ENCODE measurements around the gene RPLP2. TPM values are rescaled to one million over a fixed set of nuclear protein-coding genes. Genes with fewer than 3 reads are reported as not detected.

Gene RPLP2
- total and polyA plus RNA-seq, 2 donors (not counting 1 experiment from before 2014, with no cell fraction given) = 525 to 3,947 TPM

DNA sequence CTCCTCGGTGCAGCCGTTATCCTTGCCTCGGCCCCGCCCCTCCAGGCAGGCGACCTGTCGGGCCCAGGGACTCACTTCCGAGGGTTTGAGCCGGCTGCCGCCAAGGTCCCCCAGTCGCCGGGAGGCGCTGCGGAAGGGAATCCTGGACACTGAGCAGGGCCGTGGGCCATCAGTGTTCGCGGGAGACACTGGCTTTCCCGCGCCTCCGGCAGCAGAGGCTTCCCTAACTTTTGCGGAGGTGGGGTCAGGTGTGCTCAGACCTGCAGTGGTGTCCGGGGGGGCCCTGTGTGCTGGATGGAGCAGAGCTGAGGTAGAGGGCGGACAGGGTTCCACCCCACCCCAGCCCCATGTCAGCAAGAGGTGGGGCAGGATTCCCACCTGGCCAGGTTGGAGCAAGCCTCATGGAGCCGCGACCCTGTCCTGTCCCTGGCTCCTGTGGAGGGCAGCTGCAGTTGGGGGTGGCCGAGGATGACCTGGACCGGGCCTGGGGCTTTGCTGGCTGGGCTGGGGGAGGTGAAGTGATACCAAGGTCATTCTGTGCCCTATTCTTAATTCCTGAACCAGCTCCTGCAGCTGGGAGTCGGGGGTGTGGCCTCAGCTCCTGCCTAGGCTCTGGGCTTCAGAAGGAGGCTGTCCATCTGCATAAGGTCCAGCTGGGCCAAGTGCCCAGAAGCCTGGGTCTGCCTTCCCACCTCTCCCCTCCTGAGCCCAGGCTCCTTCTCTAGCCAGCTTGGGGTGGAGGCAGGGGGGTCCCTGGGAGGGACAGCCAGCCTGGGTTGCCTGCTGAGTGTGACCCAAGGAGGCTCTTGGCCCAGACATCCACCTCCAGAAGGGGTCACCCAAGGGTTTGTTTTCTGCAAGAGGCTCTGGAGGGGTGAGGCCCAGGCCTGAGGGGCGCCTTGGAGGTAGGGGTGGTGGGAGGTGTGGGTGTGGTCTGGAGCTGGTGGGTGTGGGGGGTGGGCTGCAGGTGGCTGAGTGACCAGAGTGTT is 41.3 kb downstream of the RPLP2 start:
- Histone ChIP-seq H3K4me2 (replicated peaks; ENCODE audit: low read depth, low read length, poor library complexity, severe bottlenecking) (no peak overlapping the region), H3K4me1 (ENCODE audit: control insufficient read depth in 2 of 2, insufficient read depth in 2 of 2, low read length in 2 of 2) (peaks cover 11 to 15% of the 10 kb centered on the region in 2 donors), H3K27ac (ENCODE audit: low read length in 2 of 2) (no peak overlapping the region), H3K9ac (ENCODE audit: low read length) (no peak overlapping the region), H3K9me3 (ENCODE audit: control extremely low read depth in 1 of 3, control insufficient read depth in 2 of 3, insufficient read depth in 1 of 3, low read length in 2 of 3) (no peaks in the 10 kb centered on the region), H3K36me3 (replicated peaks in 1 of 2; ENCODE audit: control extremely low read depth in 1 of 2, control insufficient read depth in 1 of 2, extremely low read depth in 1 of 2, insufficient read depth in 2 of 2, low read length in 1 of 2) (no peaks in the 10 kb centered on the region), H3K27me3 (replicated peaks in 1 of 4; ENCODE audit: control extremely low read depth in 1 of 4, control insufficient read depth in 3 of 4, insufficient read depth in 4 of 4, low read length in 3 of 4) (peaks cover 0 to 26% (median 6%) of the 10 kb centered on the region in 4 experiments), H4K20me1 (ENCODE audit: control insufficient read depth, insufficient read depth, low read length, poor library complexity, severe bottlenecking) (peaks cover 8% of the 10 kb centered on the region), H3K79me2 (ENCODE audit: control insufficient read depth, insufficient read depth, low read length) (no peaks in the 10 kb centered on the region), H3K4me3 (ENCODE audit: control extremely low read depth in 1 of 5, extremely low read depth in 1 of 5, insufficient read depth in 1 of 5, low read depth in 2 of 5, low read length in 4 of 5) (no peak overlapping the region), H2AFZ (ENCODE audit: insufficient read depth, low read depth, low read length, poor library complexity, severe bottlenecking) (no peak overlapping the region)
- TF ChIP-seq, protein P1, sequence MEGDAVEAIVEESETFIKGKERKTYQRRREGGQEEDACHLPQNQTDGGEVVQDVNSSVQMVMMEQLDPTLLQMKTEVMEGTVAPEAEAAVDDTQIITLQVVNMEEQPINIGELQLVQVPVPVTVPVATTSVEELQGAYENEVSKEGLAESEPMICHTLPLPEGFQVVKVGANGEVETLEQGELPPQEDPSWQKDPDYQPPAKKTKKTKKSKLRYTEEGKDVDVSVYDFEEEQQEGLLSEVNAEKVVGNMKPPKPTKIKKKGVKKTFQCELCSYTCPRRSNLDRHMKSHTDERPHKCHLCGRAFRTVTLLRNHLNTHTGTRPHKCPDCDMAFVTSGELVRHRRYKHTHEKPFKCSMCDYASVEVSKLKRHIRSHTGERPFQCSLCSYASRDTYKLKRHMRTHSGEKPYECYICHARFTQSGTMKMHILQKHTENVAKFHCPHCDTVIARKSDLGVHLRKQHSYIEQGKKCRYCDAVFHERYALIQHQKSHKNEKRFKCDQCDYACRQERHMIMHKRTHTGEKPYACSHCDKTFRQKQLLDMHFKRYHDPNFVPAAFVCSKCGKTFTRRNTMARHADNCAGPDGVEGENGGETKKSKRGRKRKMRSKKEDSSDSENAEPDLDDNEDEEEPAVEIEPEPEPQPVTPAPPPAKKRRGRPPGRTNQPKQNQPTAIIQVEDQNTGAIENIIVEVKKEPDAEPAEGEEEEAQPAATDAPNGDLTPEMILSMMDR (IDR thresholded peaks at IDR 0.05) = no peak
- no peak for TF ChIP-seq EZH2 (IDR thresholded peaks at IDR 0.05; ENCODE audit: borderline replicate concordance, insufficient read depth, low read depth, low read length, poor library complexity, severe bottlenecking)
- no peak overlapping the region for H3K27ac Mint-ChIP-seq
- CTCF ChIA-PET = no interaction called here
- ATAC-seq (ENCODE audit: low read depth) (no peak), DNase-seq (peak; percentile 39)
- H3K9me3 Mint-ChIP-seq (ENCODE audit: insufficient read depth) = no peaks in the 10 kb centered on the region
- 95% methylated on average over 28 of the region's 28 CpGs for WGBS (ENCODE audit: insufficient coverage)
- POLR2A ChIA-PET = no interaction called here
- peaks cover 3% of the 10 kb centered on the region for H3K27me3 Mint-ChIP-seq
- intact Hi-C loops (cut with micrococcal nuclease) = no loop called here
- H3K4me3 Mint-ChIP-seq = peak overlapping the region; percentile 57
- H3K4me1 Mint-ChIP-seq = peaks cover 6% of the 10 kb centered on the region

GRCh38 chr11:852762-853161 is 43.0 kb downstream of the RPLP2 start:
- peaks cover 3% of the 10 kb centered on the region for H3K27me3 Mint-ChIP-seq
- no peak for TF ChIP-seq EZH2 (IDR thresholded peaks at IDR 0.05; ENCODE audit: borderline replicate concordance, insufficient read depth, low read depth, low read length, poor library complexity, severe bottlenecking)
- TF ChIP-seq, protein P1 (IDR thresholded peaks at IDR 0.05) = no peak
- no peak overlapping the region for H2AFZ ChIP-seq (ENCODE audit: insufficient read depth, low read depth, low read length, poor library complexity, severe bottlenecking)
- no peak overlapping the region for H3K27ac Mint-ChIP-seq
- no peak overlapping the region for H3K27ac ChIP-seq (ENCODE audit: low read length in 2 of 2)
- no peak overlapping the region for H3K9ac ChIP-seq (ENCODE audit: low read length)
- H3K4me1 Mint-ChIP-seq = peaks cover 6% of the 10 kb centered on the region
- H3K27me3 ChIP-seq (replicated peaks in 1 of 4; ENCODE audit: control extremely low read depth in 1 of 4, control insufficient read depth in 3 of 4, insufficient read depth in 4 of 4, low read length in 3 of 4) = peaks cover 0 to 17% (median 5%) of the 10 kb centered on the region in 4 experiments
- peaks cover 8% of the 10 kb centered on the region for H4K20me1 ChIP-seq (ENCODE audit: control insufficient read depth, insufficient read depth, low read length, poor library complexity, severe bottlenecking)
- H3K4me3 Mint-ChIP-seq = no peak overlapping the region
- ChIA-PET CTCF (no interaction called here), POLR2A (no interaction called here)
- H3K9me3 ChIP-seq (ENCODE audit: control extremely low read depth in 1 of 3, control insufficient read depth in 2 of 3, insufficient read depth in 1 of 3, low read length in 2 of 3) = no peaks in the 10 kb centered on the region
- H3K9me3 Mint-ChIP-seq (ENCODE audit: insufficient read depth) = no peaks in the 10 kb centered on the region
- no peak overlapping the region for H3K4me3 ChIP-seq (ENCODE audit: control extremely low read depth in 1 of 5, extremely low read depth in 1 of 5, insufficient read depth in 1 of 5, low read depth in 2 of 5, low read length in 4 of 5)
- no peaks in the 10 kb centered on the region for H3K79me2 ChIP-seq (ENCODE audit: control insufficient read depth, insufficient read depth, low read length)
- DNase-seq = no peak
- H3K4me1 ChIP-seq (ENCODE audit: control insufficient read depth in 2 of 2, insufficient read depth in 2 of 2, low read length in 2 of 2) = peaks cover 11 to 15% of the 10 kb centered on the region in 2 donors
- H3K4me2 ChIP-seq (replicated peaks; ENCODE audit: low read depth, low read length, poor library complexity, severe bottlenecking) = no peak overlapping the region
- 93% methylated on average over 5 of the region's 15 CpGs for WGBS (ENCODE audit: insufficient coverage)
- intact Hi-C loops (cut with micrococcal nuclease) = no loop called here
- ATAC-seq (ENCODE audit: low read depth) = no peak
- H3K36me3 ChIP-seq (replicated peaks in 1 of 2; ENCODE audit: control extremely low read depth in 1 of 2, control insufficient read depth in 1 of 2, extremely low read depth in 1 of 2, insufficient read depth in 2 of 2, low read length in 1 of 2) = no peaks in the 10 kb centered on the region
